Stomach smooth muscle (tissue), 2 donors: Measurements from ENCODE around the gene PIGR.
A peak's percentile ranks its signal among the peaks of the same experiment; 100 is the strongest.

ENCODE experiments used
- H3K27ac ChIP-seq: one replicate; pipeline ENCODE4 v1.7.0; 2013; ENCODE audit warnings: mild to moderate bottlenecking, low read length, inconsistent platforms
- H3K27me3 ChIP-seq, 2 donors: one replicate each; pipeline ENCODE4 v1.7.0; 2013; ENCODE audit warnings: low read length in 2 of 2; ENCODE audit not compliant: insufficient read depth in 2 of 2, control insufficient read depth in 1 of 2
- H3K36me3 ChIP-seq, 2 donors: one replicate each; pipeline ENCODE4 v1.7.0; 2013; ENCODE audit warnings: low read length in 2 of 2; ENCODE audit not compliant: control insufficient read depth in 2 of 2, insufficient read depth in 2 of 2
- H3K4me1 ChIP-seq: one replicate; pipeline ENCODE4 v1.7.0; 2013; ENCODE audit warnings: low read length; ENCODE audit not compliant: control insufficient read depth, insufficient read depth
- H3K4me3 ChIP-seq, 2 donors: one replicate each; pipeline ENCODE4 v1.7.0; 2013; ENCODE audit warnings: low read length in 2 of 2
- H3K9ac ChIP-seq, 2 donors: one replicate each; pipeline ENCODE4 v1.7.0; 2013; ENCODE audit warnings: low read length in 2 of 2, mild to moderate bottlenecking in 1 of 2
- H3K9me3 ChIP-seq, 2 donors: one replicate each; pipeline ENCODE4 v1.7.0; 2013; ENCODE audit warnings: low read length in 2 of 2; ENCODE audit not compliant: control insufficient read depth in 2 of 2
- donor health status: healthy.
- donor health status: Pancreatic carcinoma.

PIGR gene

GRCh38 chr1:206922524-206922923, 23.7 kb downstream of the PIGR start:
- no peaks in the 10 kb centered on the region for H3K4me1 ChIP-seq
- H3K27me3 ChIP-seq, result no peaks in the 10 kb centered on the region
- H3K36me3 ChIP-seq, result no peaks in the 10 kb centered on the region
- no peaks in the 10 kb centered on the region for H3K9me3 ChIP-seq
- H3K9ac ChIP-seq, result no peak overlapping the region
- H3K27ac ChIP-seq, result no peak overlapping the region
- H3K4me3 ChIP-seq, result no peak overlapping the region

DNA sequence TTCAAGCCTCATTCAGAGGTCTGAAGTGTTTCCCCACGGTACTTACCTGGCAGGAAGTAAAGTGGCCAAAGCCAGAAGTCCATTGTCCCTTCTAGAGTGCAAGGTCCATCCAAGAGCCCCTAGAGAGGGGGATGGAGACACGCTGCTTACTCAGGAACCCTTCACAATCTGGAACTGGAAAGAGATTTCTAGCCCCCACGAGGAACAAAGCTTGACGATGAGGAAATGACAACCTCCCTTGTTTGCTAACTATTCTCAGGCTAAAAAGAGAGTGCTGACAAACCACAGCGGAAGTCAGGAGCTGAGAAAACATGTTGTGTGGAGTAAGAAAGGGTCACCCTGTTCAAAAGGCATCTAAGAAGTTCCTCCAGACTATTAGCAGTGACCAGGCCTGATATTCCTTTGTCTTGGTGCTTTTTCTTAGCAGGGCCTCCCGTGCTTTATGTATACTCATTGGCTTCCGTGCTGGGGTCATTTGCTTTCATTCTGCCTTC, 24.4 kb downstream of the PIGR start, which contains the start of gene FCMR:
Gene FCMR (minus strand): TSS at position 170 of the 494 bp plus-strand sequence. CDS start 87 bp downstream, at position 83.
- no peaks in the 10 kb centered on the region for H3K4me1 ChIP-seq
- no peaks in the 10 kb centered on the region for H3K36me3 ChIP-seq
- no peaks in the 10 kb centered on the region for H3K27me3 ChIP-seq
- H3K9ac ChIP-seq, result no peak within 1 kb of the TSS
- H3K9me3 ChIP-seq, result no peaks in the 10 kb centered on the region
- H3K4me3 ChIP-seq, result no peak within 1 kb of the TSS
- H3K27ac ChIP-seq, result no peak within 1 kb of the TSS

- no peak overlapping the region for H3K4me3 ChIP-seq
- peaks cover 6 to 8% of the 10 kb centered on the region in 2 donors for H3K27me3 ChIP-seq
- H3K9me3 ChIP-seq, result no peaks in the 10 kb centered on the region
- no peak overlapping the region for H3K27ac ChIP-seq
- no peaks in the 10 kb centered on the region for H3K36me3 ChIP-seq
- no peaks in the 10 kb centered on the region for H3K4me1 ChIP-seq
- H3K9ac ChIP-seq, result no peak overlapping the region
Observed at GRCh38 chr1:206918076-206918475, 28.2 kb downstream of the PIGR start.

- H3K9ac ChIP-seq, result no peak overlapping the region
- H3K36me3 ChIP-seq, result no peaks in the 10 kb centered on the region
- peaks cover 4% of the 10 kb centered on the region for H3K4me1 ChIP-seq
- H3K27ac ChIP-seq, result no peak overlapping the region
- no peaks in the 10 kb centered on the region for H3K9me3 ChIP-seq
- no peak overlapping the region for H3K4me3 ChIP-seq
- peaks cover 9 to 15% of the 10 kb centered on the region in 2 donors for H3K27me3 ChIP-seq
Observed at GRCh38 chr1:206916000-206916709, 30.1 kb downstream of the PIGR start.

GRCh38 chr1:206915030-206915735, 31.1 kb downstream of the PIGR start:
- Histone ChIP-seq H3K36me3 (no peaks in the 10 kb centered on the region), H3K27ac (no peak overlapping the region), H3K27me3 (peaks cover 15 to 16% of the 10 kb centered on the region in 2 donors), H3K9ac (no peak overlapping the region), H3K4me1 (peaks cover 4% of the 10 kb centered on the region), H3K4me3 (no peak overlapping the region), H3K9me3 (no peaks in the 10 kb centered on the region)

DNA sequence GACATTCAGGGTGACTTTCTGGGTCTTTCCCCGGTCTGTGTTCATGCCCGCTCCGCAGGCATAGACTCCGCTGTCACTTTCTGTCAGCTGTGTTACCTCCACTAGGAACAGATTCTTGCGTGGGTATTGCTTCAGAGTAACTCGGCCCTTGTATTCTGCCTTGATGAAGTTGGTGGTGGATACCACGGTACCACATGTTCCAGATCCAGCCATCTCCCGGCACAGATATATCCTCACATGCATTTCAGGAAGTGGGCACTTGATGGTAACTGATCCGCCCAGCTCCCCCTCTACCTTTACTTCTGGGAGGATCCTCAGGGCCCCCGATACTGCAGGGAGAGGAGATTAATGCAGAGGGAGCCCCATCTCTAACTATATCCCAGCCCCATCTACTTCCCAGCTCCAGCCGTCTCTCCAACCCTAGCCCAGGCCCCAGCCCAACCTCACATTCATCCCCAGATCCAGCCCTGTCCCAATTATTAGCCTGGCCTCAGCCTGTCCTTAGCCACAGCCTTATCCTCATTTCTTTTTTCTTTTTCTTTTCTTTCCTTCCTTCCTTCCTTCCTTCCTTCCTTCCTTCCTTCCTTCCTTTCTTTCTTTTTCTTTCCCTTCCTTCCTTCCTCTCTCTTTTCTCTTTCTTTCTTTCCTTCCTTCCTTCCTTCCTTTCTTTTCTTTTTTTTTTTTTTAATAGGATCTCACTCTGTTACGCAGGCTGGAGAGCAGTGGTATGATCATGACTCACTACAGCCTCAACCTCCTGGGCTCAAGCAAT, 32.3 kb downstream of the PIGR start:
- Histone ChIP-seq H3K9ac (no peak overlapping the region), H3K27me3 (peaks cover 26 to 28% of the 10 kb centered on the region in 2 donors), H3K36me3 (no peaks in the 10 kb centered on the region), H3K9me3 (no peaks in the 10 kb centered on the region), H3K4me1 (peaks cover 14% of the 10 kb centered on the region), H3K4me3 (no peak overlapping the region), H3K27ac (no peak overlapping the region)

GRCh38 chr1:206912445-206913095, 33.7 kb downstream of the PIGR start:
- Histone ChIP-seq H3K36me3 (no peaks in the 10 kb centered on the region), H3K4me3 (no peak overlapping the region), H3K9ac (no peak overlapping the region), H3K27ac (no peak overlapping the region), H3K4me1 (peaks cover 14% of the 10 kb centered on the region), H3K9me3 (no peaks in the 10 kb centered on the region), H3K27me3 (peaks cover 30 to 37% of the 10 kb centered on the region in 2 donors)

DNA sequence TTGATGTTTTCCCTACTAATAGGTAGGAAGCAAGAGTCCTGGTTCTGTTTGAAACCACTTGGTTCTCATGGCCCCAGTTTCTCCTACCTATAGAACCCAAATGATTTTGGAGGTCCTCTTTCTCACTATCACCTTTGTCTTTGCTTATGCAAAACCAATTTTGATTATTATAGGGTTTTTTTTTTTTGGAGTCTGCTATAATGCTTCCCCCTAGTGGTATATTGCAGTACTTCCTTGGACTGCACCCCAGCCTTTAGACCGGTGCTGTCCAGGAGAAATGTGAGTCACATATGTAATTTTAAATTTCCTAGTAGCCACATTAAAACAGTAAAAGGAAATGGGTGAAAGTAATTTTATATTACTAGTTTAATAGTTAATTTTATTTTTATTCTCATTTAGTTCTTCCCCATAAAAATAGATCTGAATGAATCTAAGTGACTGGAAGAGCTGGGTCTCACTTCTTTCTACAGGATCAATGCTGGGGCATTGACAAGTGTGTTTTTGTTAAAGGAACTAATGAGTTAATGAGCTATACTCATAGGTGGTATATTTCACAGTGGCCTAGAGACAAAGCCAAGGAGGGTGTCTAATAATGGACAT, 35.1 kb downstream of the PIGR start:
- Histone ChIP-seq H3K9me3 (no peaks in the 10 kb centered on the region), H3K27ac (no peak overlapping the region), H3K9ac (no peak overlapping the region), H3K36me3 (no peaks in the 10 kb centered on the region), H3K4me3 (no peak overlapping the region), H3K4me1 (peaks cover 14% of the 10 kb centered on the region), H3K27me3 (peaks cover 33 to 37% of the 10 kb centered on the region in 2 donors)

DNA sequence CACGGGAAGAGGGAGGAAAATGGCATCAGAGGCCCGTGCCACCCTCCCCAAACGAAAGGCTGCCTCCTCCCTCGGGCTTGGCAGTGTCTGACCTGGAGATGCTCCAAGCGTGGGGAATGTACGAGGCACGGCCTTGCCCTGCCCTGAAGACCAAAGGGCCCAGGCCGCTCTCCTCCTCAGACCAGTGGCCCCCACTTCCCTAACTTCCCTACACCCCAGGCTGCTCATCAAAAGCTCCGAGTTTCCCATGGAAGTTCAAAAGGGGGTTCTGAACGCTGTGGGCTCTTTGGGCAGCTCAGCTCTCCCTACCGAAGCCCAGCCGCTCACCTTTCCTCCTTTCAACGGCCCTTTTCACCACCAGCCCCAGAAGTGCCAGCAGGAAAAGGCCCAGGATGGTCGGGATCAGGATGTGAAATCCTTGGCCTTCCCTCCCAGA, 36.4 kb downstream of the PIGR start:
- H3K36me3 ChIP-seq, result no peaks in the 10 kb centered on the region
- peaks cover 32 to 34% of the 10 kb centered on the region in 2 donors for H3K27me3 ChIP-seq
- peak overlapping the region; percentile 32 to 70 for H3K4me3 ChIP-seq
- no peak overlapping the region for H3K27ac ChIP-seq
- H3K9ac ChIP-seq, result peak overlapping the region in 1 of 2 donors; percentile 51
- peaks cover 14% of the 10 kb centered on the region for H3K4me1 ChIP-seq
- no peaks in the 10 kb centered on the region for H3K9me3 ChIP-seq
